DMS 273 (cell line): ENCODE data around the gene UNC45A.
"Not testable (repeated sequence)": the region's sequence is repeated elsewhere in the genome, so short reads cannot be mapped to it uniquely, and the experiment has no call there.

Source experiments
- DNase-seq: peaks from one replicate; lab custom pipeline; 2025; ENCODE audit not compliant: unreplicated experiment; lab: John Stamatoyannopoulos, UW

Gene UNC45A

DNA sequence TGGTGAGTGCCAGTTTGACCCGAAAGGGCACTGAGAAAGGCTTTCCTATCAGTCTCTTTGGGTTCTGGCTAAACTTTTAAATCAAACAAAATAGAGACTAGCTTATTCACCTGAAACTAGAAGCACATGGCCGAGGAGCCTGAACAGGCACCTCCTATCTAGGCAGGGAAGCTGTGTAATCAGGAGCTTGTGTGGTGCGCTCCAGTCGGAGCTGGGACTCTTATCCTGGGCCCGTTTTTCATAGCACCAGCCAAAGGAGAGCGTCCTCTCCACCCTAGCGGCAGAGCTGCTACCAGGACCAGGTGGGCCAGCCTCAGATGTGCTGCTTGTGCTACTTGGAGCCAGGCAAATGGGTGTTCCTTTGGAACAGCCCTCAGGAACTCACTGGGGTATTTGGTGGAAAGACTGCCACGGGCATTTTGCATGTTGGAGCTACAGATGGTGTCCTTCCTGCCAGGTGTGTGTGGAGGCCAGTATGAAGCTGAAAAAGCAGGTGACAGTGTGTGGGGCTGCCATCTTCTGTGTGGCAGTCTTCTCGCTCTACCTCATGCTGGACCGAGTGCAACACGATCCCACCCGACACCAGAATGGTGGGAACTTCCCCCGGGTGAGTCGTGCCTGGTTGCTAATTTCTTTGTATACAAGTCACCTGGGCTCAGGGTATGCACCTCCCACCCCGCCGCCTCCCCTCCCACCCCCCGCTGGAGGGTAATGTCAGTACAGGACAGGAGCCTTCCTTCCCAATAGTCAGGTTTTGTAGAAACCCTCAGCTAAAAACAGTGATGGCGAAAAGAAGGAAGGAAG lies 31.1 kb upstream of the UNC45A start:
- peak; percentile 22 for DNase-seq

DNA sequence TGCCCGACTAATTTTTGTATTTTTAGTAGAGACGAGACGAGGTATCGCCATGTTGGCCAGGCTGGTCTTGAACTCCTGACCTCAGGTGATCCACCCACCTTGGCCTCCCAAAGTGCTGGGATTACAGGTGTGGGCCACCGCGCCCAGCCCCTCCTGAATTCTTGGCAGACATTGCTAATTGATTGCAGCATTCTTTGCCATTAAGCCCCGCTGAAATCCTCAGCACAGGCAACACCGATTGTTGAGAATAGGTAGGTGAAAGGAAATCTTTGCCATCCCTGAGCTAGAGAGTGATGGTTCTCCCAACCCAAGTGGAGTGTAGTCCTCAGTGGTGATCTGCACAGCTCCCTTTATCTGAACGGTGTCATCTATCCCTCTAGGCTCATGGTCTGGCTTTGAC lies 30.3 kb upstream of the UNC45A start:
- DNase-seq, result no peak

- no peak for DNase-seq
Measured at GRCh38 chr15:90905306-90906180, 29.5 kb upstream of the UNC45A start.

GRCh38 chr15:90906181-90906849 lies 28.8 kb upstream of the UNC45A start:
- no peak for DNase-seq

GRCh38 chr15:90907051-90907660 lies 27.9 kb upstream of the UNC45A start:
- DNase-seq, result no peak

DNA sequence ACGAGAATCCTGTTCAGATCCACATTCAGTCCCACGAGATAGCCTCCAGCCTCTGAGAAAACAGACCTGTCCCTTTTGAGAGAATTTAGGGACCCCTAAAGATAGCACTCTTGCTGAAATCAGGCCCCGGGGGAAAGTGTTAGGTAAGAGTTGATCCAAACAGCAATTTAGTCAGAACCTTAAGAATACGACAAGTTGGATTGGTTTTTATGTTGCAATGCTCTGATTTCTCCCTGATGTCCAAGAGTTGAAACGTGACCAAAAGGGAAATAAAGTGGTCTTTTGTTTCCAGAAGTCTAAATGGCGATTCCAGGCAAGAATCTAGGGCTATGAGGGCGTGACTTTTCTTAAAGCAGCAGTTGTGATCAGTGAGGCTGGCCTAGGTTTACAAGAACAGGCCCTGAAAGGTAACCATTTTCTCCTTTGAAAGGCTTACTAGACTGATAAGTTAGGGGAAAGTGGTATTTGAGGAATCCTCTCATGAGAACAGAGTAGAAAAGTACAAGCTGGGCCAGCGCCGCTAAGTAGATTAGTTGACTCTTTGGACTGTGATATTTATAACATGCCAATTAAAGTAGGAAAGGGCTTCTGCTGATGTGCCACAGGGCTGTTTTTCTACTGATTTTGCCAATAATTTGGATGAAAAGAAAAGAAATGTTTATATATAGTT lies 27.1 kb upstream of the UNC45A start:
- DNase-seq, result no peak

DNA sequence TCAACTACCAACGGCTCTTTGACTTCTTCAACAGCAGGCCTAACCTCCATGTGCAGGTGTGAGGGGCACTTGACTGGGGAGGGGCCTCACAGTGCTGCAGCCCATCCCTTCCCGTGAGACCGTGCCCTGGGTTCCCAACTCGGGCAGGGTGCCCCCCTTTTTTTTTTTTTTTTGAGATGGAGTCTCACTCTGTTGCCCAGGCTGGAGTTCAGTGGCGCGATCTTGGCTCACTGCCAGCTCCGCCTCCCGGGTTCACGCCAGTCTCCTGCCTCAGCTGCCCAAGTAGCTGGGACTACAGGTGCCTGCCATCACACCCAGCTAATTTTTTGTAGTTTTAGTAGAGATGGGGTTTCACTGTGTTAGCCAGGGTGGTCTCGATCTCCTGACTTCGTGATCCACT lies 25.6 kb upstream of the UNC45A start:
- not testable (repeated sequence) for DNase-seq

- DNase-seq, result no peak
Measured at GRCh38 chr15:90909976-90910375, 25.1 kb upstream of the UNC45A start.

- DNase-seq, result no peak
Measured at GRCh38 chr15:90910441-90911301, 24.4 kb upstream of the UNC45A start.

DNA sequence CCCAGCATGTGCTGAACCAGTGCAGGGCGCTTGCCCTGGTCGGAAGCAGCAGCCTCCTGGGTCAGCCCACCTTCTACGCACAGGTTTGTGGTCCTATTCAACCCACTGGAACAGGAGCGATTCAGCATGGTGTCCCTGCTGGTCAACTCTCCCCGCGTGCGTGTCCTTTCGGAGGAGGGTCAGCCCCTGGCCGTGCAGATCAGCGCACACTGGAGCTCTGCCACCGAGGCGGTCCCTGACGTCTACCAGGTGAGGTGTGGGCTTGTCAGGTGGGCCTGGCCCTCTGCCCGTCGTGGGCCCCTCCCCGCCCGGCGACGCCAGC lies 23.8 kb upstream of the UNC45A start:
- no peak for DNase-seq

DNA sequence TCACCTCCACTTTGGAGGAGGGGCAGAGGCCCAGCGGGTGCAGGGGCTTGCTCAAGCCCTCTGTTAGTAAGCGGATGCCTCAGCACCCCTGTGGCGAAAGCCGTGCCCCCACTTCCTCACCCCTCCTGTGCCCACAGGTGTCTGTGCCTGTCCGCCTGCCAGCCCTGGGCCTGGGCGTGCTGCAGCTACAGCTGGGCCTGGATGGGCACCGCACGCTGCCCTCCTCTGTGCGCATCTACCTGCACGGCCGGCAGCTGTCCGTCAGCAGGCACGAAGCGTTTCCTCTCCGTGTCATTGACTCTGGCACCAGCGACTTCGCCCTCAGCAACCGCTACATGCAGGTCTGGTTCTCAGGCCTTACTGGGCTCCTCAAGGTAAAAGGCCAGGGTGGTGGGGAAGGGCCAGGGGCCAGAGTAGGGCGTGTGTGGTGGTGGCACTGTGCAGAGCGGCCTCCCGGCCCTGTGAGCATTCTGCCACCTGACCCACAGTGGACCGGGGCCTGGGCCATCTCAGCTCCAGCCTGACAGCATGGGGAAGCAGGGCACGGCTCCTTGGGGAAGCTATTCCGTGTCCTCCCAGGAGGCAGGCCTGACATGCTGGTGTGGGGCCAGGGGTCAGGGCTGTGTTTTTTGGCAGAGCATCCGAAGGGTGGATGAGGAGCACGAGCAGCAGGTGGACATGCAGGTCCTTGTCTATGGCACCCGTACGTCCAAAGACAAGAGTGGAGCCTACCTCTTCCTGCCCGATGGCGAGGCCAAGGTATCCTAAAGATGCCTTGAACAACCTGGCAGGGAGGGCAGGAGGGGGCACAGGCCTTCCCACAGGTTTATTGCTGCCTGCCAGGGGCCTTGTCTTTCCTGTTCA lies 22.9 kb upstream of the UNC45A start:
- DNase-seq, result no peak

GRCh38 chr15:90912770-90913075 lies 22.4 kb upstream of the UNC45A start:
- DNase-seq, result no peak

DNA sequence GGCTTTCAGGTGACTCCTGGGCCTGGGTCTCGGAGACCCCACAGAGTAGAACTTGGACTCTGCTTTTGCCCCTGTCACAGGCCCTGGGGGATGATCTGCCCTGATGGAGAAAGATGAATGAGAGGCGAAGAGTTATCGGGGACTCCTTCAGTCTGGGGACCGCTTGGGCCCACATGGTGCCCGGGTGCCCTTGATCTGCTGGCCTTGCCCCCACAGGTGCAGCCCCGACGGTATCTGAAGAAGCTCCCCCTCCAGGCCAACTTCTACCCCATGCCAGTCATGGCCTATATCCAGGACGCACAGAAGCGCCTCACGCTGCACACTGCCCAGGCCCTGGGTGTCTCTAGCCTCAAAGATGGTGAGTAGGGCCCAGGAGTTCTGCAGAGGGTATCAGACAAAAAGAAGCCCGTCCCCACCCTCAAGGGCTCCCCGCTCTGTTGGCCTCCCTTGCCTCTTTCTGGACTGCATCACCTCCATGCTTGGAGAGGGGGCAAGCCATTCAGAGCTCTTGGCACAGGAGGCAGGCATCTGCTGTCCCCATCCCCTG lies 21.6 kb upstream of the UNC45A start:
- no peak for DNase-seq

DNA sequence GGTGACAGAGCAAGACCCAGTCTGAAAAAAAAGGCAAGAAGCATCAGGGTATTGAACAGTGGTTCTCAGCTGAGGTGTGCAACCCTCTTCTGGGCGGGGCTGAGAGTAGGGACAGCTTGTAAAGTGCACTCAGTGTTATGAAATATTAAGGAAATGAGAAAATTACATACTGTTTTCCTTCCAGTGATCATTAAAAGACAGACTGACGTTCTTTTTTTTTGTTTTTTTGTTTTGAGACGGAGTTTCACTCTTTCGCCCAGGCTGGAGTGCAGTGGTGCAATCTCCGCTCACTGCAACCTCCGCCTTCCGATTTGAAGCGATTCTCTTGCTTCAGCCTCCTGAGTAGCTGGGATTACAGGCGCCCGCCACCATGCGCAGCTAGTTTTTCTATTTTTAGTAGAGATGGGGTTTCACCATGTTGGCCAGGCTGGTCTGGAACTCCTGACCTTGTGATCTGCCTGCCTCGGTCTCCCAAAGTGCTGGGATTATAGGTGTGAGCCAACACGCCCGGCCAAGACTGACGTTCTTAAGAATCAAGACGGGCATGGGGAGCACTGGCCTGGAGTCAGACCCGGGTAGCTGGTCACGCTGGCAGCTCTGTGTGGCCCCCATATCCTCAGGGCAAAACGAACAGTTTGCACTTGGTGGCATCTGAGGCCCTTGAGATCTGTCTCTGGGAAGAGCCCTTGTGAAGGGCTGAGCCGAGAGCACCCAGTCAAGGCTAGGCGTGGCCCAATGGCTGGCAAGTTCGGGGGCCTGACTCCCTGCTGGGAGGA lies 20.6 kb upstream of the UNC45A start:
- peak; percentile 35 for DNase-seq

DNA sequence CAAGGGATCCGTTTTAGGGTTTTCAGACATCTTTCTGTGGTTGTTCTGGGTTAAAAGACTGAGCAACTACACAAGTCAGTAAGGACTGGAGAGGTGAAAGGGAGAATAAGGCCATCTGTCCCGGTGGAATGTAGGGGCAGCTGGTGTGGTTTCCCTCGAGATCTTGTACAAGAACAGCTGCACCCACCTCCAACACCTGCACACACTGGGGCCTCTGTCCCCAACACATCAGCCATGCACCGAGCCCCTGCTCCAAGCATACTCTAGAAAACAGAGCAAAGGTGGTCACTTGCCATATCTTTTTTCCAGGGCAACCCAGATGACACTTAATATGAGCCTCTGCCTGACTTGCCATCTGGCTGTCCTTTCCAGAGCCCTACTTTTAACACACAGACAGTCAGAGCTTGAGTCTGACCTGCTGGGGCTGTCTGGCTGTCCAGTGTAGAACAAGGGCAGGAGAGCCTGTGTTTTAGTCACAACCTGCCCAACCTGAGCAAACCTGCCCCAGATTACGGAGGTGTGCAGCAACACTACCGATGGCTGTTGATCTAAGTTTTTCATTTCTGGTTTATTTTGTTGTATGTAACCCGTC lies 19.8 kb upstream of the UNC45A start:
- DNase-seq, result peak; percentile 69

DNA sequence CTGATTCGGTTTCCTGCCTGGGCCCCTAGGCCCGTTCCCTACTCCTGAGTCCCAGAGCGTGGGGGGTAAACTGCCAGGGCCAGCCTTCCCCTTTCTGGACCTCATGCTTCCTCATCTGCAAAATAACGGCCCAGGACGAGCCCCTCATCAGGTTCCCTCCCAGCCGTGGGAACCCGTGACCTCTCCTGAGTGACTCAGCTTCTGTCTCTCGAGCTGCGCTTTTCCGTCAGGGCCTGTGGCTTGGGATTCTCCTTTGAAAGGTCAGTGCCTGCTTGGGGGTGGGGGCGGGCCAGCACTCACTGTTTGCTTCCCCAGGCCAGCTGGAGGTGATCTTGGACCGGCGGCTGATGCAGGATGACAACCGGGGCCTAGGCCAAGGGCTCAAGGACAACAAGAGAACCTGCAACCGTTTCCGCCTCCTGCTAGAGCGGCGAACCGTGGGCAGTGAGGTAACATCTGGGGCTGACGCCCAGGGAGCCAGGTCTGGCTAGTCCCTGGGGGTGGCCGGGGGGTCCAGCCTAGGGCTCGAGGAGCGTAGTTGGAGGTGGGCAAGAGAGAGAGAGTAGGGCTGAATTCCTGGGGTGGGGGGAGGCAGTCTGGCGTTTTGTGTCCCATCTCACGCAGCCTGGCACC lies 19.2 kb upstream of the UNC45A start:
- DNase-seq, result no peak

GRCh38 chr15:90916461-90916860 lies 18.6 kb upstream of the UNC45A start:
- DNase-seq, result no peak
